GM12878 (cell line): Measurements from ENCODE around the gene GIPC3.

Source experiments
- CREB1 ChIP-seq: IDR thresholded peaks from 2 replicates; pipeline ENCODE4 v1.6.1; 2012; ENCODE audit warnings: low read depth, mild to moderate bottlenecking, inconsistent platforms
- GATAD2B ChIP-seq: fragments of 450-650 bp; conservative IDR thresholded peaks from 2 replicates; pipeline ENCODE4 v1.6.1; 2017; ENCODE audit warnings: low read depth, mild to moderate bottlenecking, moderate library complexity
- LARP7 ChIP-seq: fragments of 450-650 bp; IDR thresholded peaks from 2 replicates; pipeline ENCODE4 v1.6.1; 2017; ENCODE audit warnings: mild to moderate bottlenecking
- MEF2B ChIP-seq: fragments of 450-650 bp; IDR thresholded peaks from 2 replicates; pipeline ENCODE4 v1.6.1; 2018; ENCODE audit warnings: mild to moderate bottlenecking, moderate library complexity; ENCODE audit not compliant: partially characterized antibody, poor library complexity, severe bottlenecking
- POLR2A ChIP-seq: IDR thresholded peaks from 2 replicates; pipeline ENCODE4 v1.6.1; 2011; ENCODE audit warnings: low read depth, mild to moderate bottlenecking, low read length
- POLR2AphosphoS5 ChIP-seq: IDR thresholded peaks from 2 replicates; pipeline ENCODE4 v1.6.1; 2011; ENCODE audit warnings: mild to moderate bottlenecking, low read length, inconsistent platforms
- RFX5 ChIP-seq: IDR thresholded peaks from 2 replicates; pipeline ENCODE4 v1.6.1; 2011; ENCODE audit warnings: low read depth, low read length, improper control_type of control experiment
- SIN3A ChIP-seq: IDR thresholded peaks from 2 replicates; pipeline ENCODE4 v1.6.1; 2012; ENCODE audit warnings: low read depth, low read length, improper control_type of control experiment
- TAF1 ChIP-seq: IDR thresholded peaks from 2 replicates; pipeline ENCODE4 v1.6.1; 2011; ENCODE audit warnings: mild to moderate bottlenecking, low read depth, low read length, borderline replicate concordance
- TF ChIP-seq, protein P1 (sequence below): IDR thresholded peaks from 2 replicates; pipeline ENCODE4 v1.6.1; 2011; ENCODE audit warnings: borderline replicate concordance, low read depth, mild to moderate bottlenecking, moderate library complexity, mixed read lengths, low read length; ENCODE audit not compliant: insufficient read depth; ENCODE audit errors: extremely low read length
- TF ChIP-seq, protein P2 (sequence below), 3 experiments: IDR thresholded peaks in 2 of 3; conservative IDR thresholded peaks in 1 of 3; 2 replicates each; pipeline ENCODE4 v1.5.1; 2011; ENCODE audit warnings: low read depth in 3 of 3, low read length in 3 of 3, mild to moderate bottlenecking in 3 of 3, control low read depth in 2 of 3, moderate library complexity in 2 of 3, inconsistent platforms in 1 of 3, mixed read lengths in 1 of 3; ENCODE audit not compliant: control insufficient read depth in 2 of 3, insufficient read depth in 1 of 3; ENCODE audit errors: extremely low read depth in 1 of 3

DNA sequence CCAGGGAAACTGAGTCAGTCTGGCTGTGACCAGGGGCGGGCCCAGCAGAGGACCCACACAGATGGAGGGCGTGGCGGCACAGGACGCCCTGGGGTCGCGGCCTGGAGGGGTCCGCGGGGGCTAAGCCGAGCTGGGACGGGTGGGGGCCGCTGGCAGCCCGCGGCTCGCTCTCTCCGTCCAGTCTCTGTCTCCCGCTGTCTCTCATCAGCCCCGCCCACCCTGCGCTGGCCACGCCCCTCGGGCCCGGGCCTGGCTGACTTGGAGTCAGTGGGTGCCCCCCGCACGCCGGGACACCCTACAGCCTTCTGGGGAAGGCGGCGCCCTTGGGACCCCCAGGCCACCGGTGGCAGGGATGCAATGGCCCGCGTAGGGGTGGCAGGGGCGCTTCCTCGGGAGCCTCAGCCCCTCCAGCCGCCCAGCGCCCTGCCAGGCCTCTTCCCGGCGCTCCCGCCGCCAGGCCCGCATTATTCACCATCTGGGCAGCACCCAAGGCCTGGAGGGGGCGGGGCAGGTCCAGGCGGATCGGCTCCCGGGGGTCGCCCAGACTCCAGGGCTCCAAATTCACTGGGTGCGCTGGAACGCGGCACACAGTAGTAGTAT is 21.5 kb downstream of the GIPC3 start, which contains the start of gene TBXA2R:
- no peak for TF ChIP-seq CREB1
- TF ChIP-seq, protein P1, sequence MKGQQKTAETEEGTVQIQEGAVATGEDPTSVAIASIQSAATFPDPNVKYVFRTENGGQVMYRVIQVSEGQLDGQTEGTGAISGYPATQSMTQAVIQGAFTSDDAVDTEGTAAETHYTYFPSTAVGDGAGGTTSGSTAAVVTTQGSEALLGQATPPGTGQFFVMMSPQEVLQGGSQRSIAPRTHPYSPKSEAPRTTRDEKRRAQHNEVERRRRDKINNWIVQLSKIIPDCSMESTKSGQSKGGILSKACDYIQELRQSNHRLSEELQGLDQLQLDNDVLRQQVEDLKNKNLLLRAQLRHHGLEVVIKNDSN: no peak
- no peak for TF ChIP-seq MEF2B
- no peak for TF ChIP-seq GATAD2B
- no peak for TF ChIP-seq POLR2A
- TF ChIP-seq, protein P2, sequence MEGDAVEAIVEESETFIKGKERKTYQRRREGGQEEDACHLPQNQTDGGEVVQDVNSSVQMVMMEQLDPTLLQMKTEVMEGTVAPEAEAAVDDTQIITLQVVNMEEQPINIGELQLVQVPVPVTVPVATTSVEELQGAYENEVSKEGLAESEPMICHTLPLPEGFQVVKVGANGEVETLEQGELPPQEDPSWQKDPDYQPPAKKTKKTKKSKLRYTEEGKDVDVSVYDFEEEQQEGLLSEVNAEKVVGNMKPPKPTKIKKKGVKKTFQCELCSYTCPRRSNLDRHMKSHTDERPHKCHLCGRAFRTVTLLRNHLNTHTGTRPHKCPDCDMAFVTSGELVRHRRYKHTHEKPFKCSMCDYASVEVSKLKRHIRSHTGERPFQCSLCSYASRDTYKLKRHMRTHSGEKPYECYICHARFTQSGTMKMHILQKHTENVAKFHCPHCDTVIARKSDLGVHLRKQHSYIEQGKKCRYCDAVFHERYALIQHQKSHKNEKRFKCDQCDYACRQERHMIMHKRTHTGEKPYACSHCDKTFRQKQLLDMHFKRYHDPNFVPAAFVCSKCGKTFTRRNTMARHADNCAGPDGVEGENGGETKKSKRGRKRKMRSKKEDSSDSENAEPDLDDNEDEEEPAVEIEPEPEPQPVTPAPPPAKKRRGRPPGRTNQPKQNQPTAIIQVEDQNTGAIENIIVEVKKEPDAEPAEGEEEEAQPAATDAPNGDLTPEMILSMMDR (IDR thresholded peaks at IDR 0.05 in 2 of 3, conservative IDR thresholded peaks at IDR 0.05 in 1 of 3; ENCODE audit: control insufficient read depth in 2 of 3, extremely low read depth in 1 of 3, insufficient read depth in 1 of 3, low read depth in 3 of 3, low read length in 3 of 3): no peak
- TF ChIP-seq POLR2AphosphoS5: no peak
- TF ChIP-seq LARP7: no peak
- TF ChIP-seq SIN3A: no peak
- no peak for TF ChIP-seq RFX5
- no peak for TF ChIP-seq TAF1
